HepG2 (cell line): ENCODE results near the gene CDC42EP5. TPM values are rescaled to one million over a fixed set of nuclear protein-coding genes. Genes with fewer than 3 reads are reported as not detected.
A peak's percentile ranks its signal among the peaks of the same experiment; 100 is the strongest.

Source experiments
- BHLHE40 ChIP-seq: IDR thresholded peaks from 2 replicates; pipeline ENCODE4 v1.6.1; 2011; ENCODE audit warnings: low read length, improper control_type of control experiment
- BRD4 ChIP-seq: sonication (generic); formaldehyde crosslinking; IDR thresholded peaks from 2 replicates; pipeline ENCODE4 v1.4.0; 2020; ENCODE audit warnings: missing genetic modification reagents
- ELF3 ChIP-seq: IDR thresholded peaks from 2 replicates; pipeline ENCODE4 v1.6.1; 2016; ENCODE audit warnings: missing genetic modification reagents, missing compliant biosample characterization
- MTA3 ChIP-seq: sonication (generic); formaldehyde crosslinking; IDR thresholded peaks from 2 replicates; pipeline ENCODE4 v1.4.0; 2020; ENCODE audit warnings: missing genetic modification reagents
- MXI1 ChIP-seq: IDR thresholded peaks from 3 replicates; pipeline ENCODE4 v1.6.1; 2012; ENCODE audit warnings: low read depth, low read length, inconsistent platforms, borderline replicate concordance
- NR2F6 ChIP-seq, 2 experiments: IDR thresholded peaks; 2 replicates each; pipeline ENCODE4 v1.6.1; 2016; ENCODE audit warnings: antibody characterized with exemption in 1 of 2, mild to moderate bottlenecking in 1 of 2
- PHF20 ChIP-seq: sonication (generic); formaldehyde crosslinking; IDR thresholded peaks from 2 replicates; pipeline ENCODE4 v1.5.0; 2020; ENCODE audit warnings: mild to moderate bottlenecking, missing genetic modification reagents
- RBM39 ChIP-seq: fragments of 200-400 bp; formaldehyde crosslinking; IDR thresholded peaks from one replicate; pipeline ENCODE4 v1.6.1; 2018; ENCODE audit warnings: antibody characterized with exemption, mild to moderate bottlenecking, low read depth, low read length; ENCODE audit not compliant: poor library complexity, severe bottlenecking
- RCOR2 ChIP-seq: IDR thresholded peaks from 2 replicates; pipeline ENCODE4 v1.6.1; 2016; ENCODE audit warnings: missing biosample characterization, missing genetic modification reagents
- SMYD3 ChIP-seq: sonication (generic); formaldehyde crosslinking; IDR thresholded peaks from 2 replicates; pipeline ENCODE4 v1.8.1; 2023; ENCODE audit warnings: mild to moderate bottlenecking, missing genetic modification reagents
- ZFP36L1 ChIP-seq: sonication (generic); formaldehyde crosslinking; IDR thresholded peaks from 2 replicates; pipeline ENCODE4 v1.8.0; 2022; ENCODE audit warnings: mild to moderate bottlenecking, missing genetic modification reagents, moderate library complexity
- ZNF256 ChIP-seq: sonication (generic); formaldehyde crosslinking; conservative IDR thresholded peaks from 2 replicates; pipeline ENCODE4 v1.4.0; 2020; ENCODE audit warnings: missing genetic modification reagents
- ZNF530 ChIP-seq: sonication (generic); formaldehyde crosslinking; IDR thresholded peaks from 2 replicates; pipeline ENCODE4 v1.5.0; 2020; ENCODE audit warnings: low read depth, mild to moderate bottlenecking, missing genetic modification reagents
- ZNF883 ChIP-seq: sonication (generic); formaldehyde crosslinking; IDR thresholded peaks from 2 replicates; pipeline ENCODE4 v1.5.1; 2020; ENCODE audit warnings: mild to moderate bottlenecking, missing genetic modification reagents; ENCODE audit errors: not compliant biosample characterization
- polyA plus RNA-seq, 8 experiments: library from polyadenylated mRNA; depleted of rRNA in 3 of 8; stranded (reverse) in 7 of 8; unstranded in 1 of 8; fragments of >200 nt; fragmentation: Illumina TruSeq in 4 of 8; extraction: Trizol in 4 of 8; gene quantifications; 2 replicates each; pipeline versions ENCODE4 v1.2.1 to v1.2.3, GENCODE V29; 2011 to 2016; ENCODE audit warnings: low read depth in 4 of 8, missing spikeins in 1 of 8, mixed read lengths in 1 of 8; ENCODE audit not compliant: insufficient read depth in 1 of 8
- total RNA-seq, 5 experiments: library from RNA; depleted of rRNA; stranded (reverse); fragments of >200 nt; fragmentation: Illumina TruSeq; extraction: Trizol; gene quantifications; 2 replicates each; pipeline ENCODE4 v1.2.3, GENCODE V29; 2016; ENCODE audit warnings: low read depth in 1 of 5
- TF ChIP-seq, protein P1 (sequence below): sonication (generic); formaldehyde crosslinking; IDR thresholded peaks from 2 replicates; pipeline ENCODE4 v1.9.0; 2022; ENCODE audit warnings: missing genetic modification reagents, mild to moderate bottlenecking, borderline replicate concordance
- TF ChIP-seq, protein P2 (sequence below): sonication (generic); formaldehyde crosslinking; IDR thresholded peaks from 2 replicates; pipeline ENCODE4 v1.8.1; 2022; ENCODE audit warnings: low read depth, mild to moderate bottlenecking, missing genetic modification reagents
- TF ChIP-seq, protein P3 (sequence below), 2 experiments: fragments of 450-650 bp in 1 of 2; sonication (generic) in 1 of 2; formaldehyde crosslinking; IDR thresholded peaks; 2 replicates each; pipeline versions ENCODE4 v1.5.0 to v1.8.0; 2020 to 2022; ENCODE audit warnings: mild to moderate bottlenecking in 1 of 2, missing genetic modification reagents in 1 of 2
- TF ChIP-seq, protein P4 (sequence below): IDR thresholded peaks from 2 replicates; pipeline ENCODE4 v1.6.1; 2016; ENCODE audit warnings: mild to moderate bottlenecking, missing biosample characterization, missing genetic modification reagents
- TF ChIP-seq, protein P5 (sequence below): sonication (generic); formaldehyde crosslinking; IDR thresholded peaks from 2 replicates; pipeline ENCODE4 v1.5.1; 2020; ENCODE audit warnings: mild to moderate bottlenecking, missing genetic modification reagents, borderline replicate concordance
- TF ChIP-seq, protein P6 (sequence below): sonication (generic); formaldehyde crosslinking; IDR thresholded peaks from 2 replicates; pipeline ENCODE4 v1.4.0; 2020; ENCODE audit warnings: missing genetic modification reagents

Gene CDC42EP5
- total and polyA plus RNA-seq, 2 of the 13 experiments (the other 11 are each of a cell fraction or from before 2014, with no cell fraction given): 0.41 to 1.6 TPM

DNA sequence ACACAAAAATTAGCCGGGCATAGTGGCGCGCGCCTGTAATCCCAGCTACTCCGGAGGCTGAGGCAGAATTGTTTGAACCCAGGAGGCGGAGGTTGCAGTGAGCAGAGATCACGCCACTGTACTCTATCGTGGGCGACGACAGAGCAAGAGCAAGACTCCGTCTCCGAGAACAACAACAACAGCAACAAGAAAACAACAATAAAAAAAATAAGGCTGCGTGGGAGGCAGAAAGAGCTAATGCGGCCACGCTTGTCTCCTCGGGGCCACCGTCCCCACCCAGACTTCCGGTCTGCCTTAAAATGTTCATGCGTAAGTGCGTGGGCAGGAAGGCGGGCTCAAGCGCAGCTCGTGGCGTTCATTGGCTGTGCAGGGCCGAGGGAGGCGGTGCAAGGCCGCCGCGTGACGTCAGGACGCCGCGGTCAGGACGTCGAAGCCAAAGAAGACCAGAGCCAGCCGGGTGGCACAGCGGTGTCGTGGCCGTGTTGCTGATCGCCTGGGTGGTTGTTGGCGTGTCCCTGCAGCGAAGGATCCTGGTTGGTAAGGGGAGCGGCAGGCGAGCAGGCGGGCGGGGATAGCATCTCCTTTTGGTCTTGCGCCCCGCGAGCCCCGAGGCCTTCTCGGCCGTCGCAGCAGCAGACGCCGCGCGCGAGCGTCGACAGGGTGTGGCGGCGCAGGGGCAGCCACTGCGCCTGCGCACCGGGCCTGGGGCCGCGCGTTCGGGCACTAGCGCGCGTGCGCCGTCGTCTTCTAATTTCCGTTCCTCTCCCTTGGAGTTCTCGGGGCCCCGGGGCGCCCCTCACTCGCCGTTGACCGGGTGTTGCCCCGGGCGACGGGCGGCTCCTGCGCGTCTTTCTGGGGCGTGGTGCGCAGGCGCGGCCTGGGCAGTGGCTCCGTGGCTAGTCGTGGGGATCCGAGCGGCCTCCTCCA is 24.1 kb downstream of the CDC42EP5 start, which contains the start of gene LENG8 (continued):
- no peak; the same call in 1 of the 2 replicates for TF ChIP-seq BHLHE40
- peak; percentile 85 for TF ChIP-seq PHF20 (CRISPR knock-in tag)
- peak; percentile 65; the same call in 1 of the 3 replicates for TF ChIP-seq MXI1
- TF ChIP-seq ZNF530 (CRISPR knock-in tag): no peak
- TF ChIP-seq RCOR2 (CRISPR knock-in tag): no peak
- TF ChIP-seq, protein P1, sequence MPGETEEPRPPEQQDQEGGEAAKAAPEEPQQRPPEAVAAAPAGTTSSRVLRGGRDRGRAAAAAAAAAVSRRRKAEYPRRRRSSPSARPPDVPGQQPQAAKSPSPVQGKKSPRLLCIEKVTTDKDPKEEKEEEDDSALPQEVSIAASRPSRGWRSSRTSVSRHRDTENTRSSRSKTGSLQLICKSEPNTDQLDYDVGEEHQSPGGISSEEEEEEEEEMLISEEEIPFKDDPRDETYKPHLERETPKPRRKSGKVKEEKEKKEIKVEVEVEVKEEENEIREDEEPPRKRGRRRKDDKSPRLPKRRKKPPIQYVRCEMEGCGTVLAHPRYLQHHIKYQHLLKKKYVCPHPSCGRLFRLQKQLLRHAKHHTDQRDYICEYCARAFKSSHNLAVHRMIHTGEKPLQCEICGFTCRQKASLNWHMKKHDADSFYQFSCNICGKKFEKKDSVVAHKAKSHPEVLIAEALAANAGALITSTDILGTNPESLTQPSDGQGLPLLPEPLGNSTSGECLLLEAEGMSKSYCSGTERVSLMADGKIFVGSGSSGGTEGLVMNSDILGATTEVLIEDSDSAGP (CRISPR knock-in tag): peak; percentile 90
- no peak for TF ChIP-seq SMYD3
- TF ChIP-seq, protein P2, sequence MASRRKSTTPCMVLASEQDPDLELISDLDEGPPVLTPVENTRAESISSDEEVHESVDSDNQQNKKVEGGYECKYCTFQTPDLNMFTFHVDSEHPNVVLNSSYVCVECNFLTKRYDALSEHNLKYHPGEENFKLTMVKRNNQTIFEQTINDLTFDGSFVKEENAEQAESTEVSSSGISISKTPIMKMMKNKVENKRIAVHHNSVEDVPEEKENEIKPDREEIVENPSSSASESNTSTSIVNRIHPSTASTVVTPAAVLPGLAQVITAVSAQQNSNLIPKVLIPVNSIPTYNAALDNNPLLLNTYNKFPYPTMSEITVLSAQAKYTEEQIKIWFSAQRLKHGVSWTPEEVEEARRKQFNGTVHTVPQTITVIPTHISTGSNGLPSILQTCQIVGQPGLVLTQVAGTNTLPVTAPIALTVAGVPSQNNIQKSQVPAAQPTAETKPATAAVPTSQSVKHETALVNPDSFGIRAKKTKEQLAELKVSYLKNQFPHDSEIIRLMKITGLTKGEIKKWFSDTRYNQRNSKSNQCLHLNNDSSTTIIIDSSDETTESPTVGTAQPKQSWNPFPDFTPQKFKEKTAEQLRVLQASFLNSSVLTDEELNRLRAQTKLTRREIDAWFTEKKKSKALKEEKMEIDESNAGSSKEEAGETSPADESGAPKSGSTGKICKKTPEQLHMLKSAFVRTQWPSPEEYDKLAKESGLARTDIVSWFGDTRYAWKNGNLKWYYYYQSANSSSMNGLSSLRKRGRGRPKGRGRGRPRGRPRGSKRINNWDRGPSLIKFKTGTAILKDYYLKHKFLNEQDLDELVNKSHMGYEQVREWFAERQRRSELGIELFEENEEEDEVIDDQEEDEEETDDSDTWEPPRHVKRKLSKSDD (CRISPR knock-in tag): peak; percentile 47; the same call in 1 of the 2 replicates
- TF ChIP-seq MTA3 (CRISPR knock-in tag): no peak
- TF ChIP-seq, protein P3, sequence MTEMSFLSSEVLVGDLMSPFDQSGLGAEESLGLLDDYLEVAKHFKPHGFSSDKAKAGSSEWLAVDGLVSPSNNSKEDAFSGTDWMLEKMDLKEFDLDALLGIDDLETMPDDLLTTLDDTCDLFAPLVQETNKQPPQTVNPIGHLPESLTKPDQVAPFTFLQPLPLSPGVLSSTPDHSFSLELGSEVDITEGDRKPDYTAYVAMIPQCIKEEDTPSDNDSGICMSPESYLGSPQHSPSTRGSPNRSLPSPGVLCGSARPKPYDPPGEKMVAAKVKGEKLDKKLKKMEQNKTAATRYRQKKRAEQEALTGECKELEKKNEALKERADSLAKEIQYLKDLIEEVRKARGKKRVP (CRISPR knock-in tag; IDR thresholded peaks at IDR 0.05): no peak; a peak in 1 of 4 replicates
- no peak for TF ChIP-seq NR2F6 (IDR thresholded peaks at IDR 0.05)
- TF ChIP-seq NR2F6 (CRISPR knock-in tag; IDR thresholded peaks at IDR 0.05): peak; percentile 23; the same call in 1 of the 2 replicates
- peak; percentile 97 for TF ChIP-seq ZNF883 (CRISPR knock-in tag)
- TF ChIP-seq ELF3 (CRISPR knock-in tag): peak; percentile 72
- TF ChIP-seq, protein P4, sequence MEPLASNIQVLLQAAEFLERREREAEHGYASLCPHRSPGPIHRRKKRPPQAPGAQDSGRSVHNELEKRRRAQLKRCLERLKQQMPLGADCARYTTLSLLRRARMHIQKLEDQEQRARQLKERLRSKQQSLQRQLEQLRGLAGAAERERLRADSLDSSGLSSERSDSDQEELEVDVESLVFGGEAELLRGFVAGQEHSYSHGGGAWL: peak; percentile 78
- TF ChIP-seq RBM39: no peak
- TF ChIP-seq, protein P5, sequence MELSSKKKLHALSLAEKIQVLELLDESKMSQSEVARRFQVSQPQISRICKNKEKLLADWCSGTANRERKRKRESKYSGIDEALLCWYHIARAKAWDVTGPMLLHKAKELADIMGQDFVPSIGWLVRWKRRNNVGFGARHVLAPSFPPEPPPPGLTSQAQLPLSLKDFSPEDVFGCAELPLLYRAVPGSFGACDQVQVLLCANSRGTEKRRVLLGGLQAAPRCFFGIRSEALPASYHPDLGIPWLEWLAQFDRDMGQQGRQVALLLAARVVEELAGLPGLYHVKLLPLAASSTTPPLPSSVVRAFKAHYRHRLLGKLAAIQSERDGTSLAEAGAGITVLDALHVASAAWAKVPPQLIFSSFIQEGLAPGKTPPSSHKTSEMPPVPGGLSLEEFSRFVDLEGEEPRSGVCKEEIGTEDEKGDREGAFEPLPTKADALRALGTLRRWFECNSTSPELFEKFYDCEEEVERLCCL: no peak
- TF ChIP-seq BRD4 (CRISPR knock-in tag): peak; percentile 26; the same call in 1 of the 2 replicates
- TF ChIP-seq ZFP36L1 (CRISPR knock-in tag): no peak; the same call in 1 of the 2 replicates
- TF ChIP-seq, protein P6, sequence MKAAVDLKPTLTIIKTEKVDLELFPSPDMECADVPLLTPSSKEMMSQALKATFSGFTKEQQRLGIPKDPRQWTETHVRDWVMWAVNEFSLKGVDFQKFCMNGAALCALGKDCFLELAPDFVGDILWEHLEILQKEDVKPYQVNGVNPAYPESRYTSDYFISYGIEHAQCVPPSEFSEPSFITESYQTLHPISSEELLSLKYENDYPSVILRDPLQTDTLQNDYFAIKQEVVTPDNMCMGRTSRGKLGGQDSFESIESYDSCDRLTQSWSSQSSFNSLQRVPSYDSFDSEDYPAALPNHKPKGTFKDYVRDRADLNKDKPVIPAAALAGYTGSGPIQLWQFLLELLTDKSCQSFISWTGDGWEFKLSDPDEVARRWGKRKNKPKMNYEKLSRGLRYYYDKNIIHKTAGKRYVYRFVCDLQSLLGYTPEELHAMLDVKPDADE (CRISPR knock-in tag): peak; percentile 64; the same call in 1 of the 2 replicates
- no peak for TF ChIP-seq ZNF256 (CRISPR knock-in tag)
